Uterus (tissue), 4 donors: ENCODE results near the gene CLEC9A. TPM values are rescaled to one million over a fixed set of nuclear protein-coding genes. Genes with fewer than 3 reads are reported as not detected.
A peak's percentile ranks its signal among the peaks of the same experiment; 100 is the strongest.

Source experiments
- DNase-seq, 2 donors: peaks; one replicate each; pipeline ENCODE4 v3.0.0-alpha.2; 2019 to 2020
- H3K27ac ChIP-seq, 2 donors: fragments of 200-600 bp; sonication (generic); 1 replicate in 1 of 2; 2 replicates in 1 of 2; pipeline ENCODE4 v1.5.1; 2016 to 2018
- H3K27me3 ChIP-seq, 2 donors: fragments of 200-600 bp; sonication (generic); one replicate each; pipeline ENCODE4 v1.5.1; 2018 to 2019; ENCODE audit warnings: control low read depth in 1 of 2
- H3K36me3 ChIP-seq, 2 donors: fragments of 200-600 bp; sonication (generic); one replicate each; pipeline ENCODE4 v1.5.1; 2019; ENCODE audit warnings: control low read depth in 1 of 2
- H3K4me1 ChIP-seq, 2 donors: fragments of 200-600 bp; sonication (generic); one replicate each; pipeline ENCODE4 v1.5.1; 2018 to 2019; ENCODE audit warnings: control low read depth in 1 of 2
- H3K4me3 ChIP-seq, 2 donors: fragments of 200-600 bp; sonication (generic); 1 replicate in 1 of 2; 2 replicates in 1 of 2; pipeline ENCODE4 v1.5.1; 2018 to 2019; ENCODE audit warnings: mild to moderate bottlenecking in 1 of 2
- H3K9me3 ChIP-seq, 2 donors: fragments of 200-600 bp; sonication (generic); one replicate each; pipeline ENCODE4 v1.5.1; 2019; ENCODE audit warnings: control low read depth in 1 of 2
- CTCF ChIP-seq, 4 experiments: fragments of 200-600 bp in 2 of 4; fragments of 450-650 bp in 2 of 4; sonication (generic) in 2 of 4; IDR thresholded peaks; one replicate each; pipeline ENCODE4 v1.5.1; 2016 to 2019; ENCODE audit warnings: antibody characterized with exemption in 4 of 4, mild to moderate bottlenecking in 2 of 4, moderate library complexity in 1 of 4
- POLR2A ChIP-seq, 2 donors: fragments of 450-650 bp; IDR thresholded peaks; one replicate each; pipeline ENCODE4 v1.6.1; 2016; ENCODE audit warnings: antibody characterized with exemption in 2 of 2, mild to moderate bottlenecking in 1 of 2, moderate library complexity in 1 of 2
- intact Hi-C: fragments of 100-400 bp; cut with DNase I; formaldehyde crosslinking; loops from one replicate; pipeline ENCODE4 v1.15.1; 2023; ENCODE audit warnings: low total_unique reads
- total RNA-seq, 4 donors: library from RNA; depleted of rRNA in 3 of 4; stranded (reverse); fragments of >200 nt in 3 of 4; gene quantifications; one replicate each; pipeline versions ENCODE4 v1.1.0 to v1.2.4, GENCODE V29; 2014 to 2023
- donor health status: DM: yes; HTN: yes; CAD: no.

CLEC9A gene
- total RNA-seq, 4 donors from 2014 or later: 0.90 TPM; not detected in 3

GRCh38 chr12:10094646-10095395 is 64.3 kb downstream of the CLEC9A start:
- peak overlapping the region; percentile 24 to 79 for H3K27ac ChIP-seq
- no peak for DNase-seq
- H3K9me3 ChIP-seq: no peaks in the 10 kb centered on the region
- no peak for TF ChIP-seq POLR2A (IDR thresholded peaks at IDR 0.05)
- TF ChIP-seq CTCF (IDR thresholded peaks at IDR 0.05): no peak
- no peaks in the 10 kb centered on the region for H3K36me3 ChIP-seq
- H3K4me1 ChIP-seq: no peaks in the 10 kb centered on the region
- H3K4me3 ChIP-seq: no peak overlapping the region
- intact Hi-C loops: no loop called here
- no peaks in the 10 kb centered on the region for H3K27me3 ChIP-seq

- no peaks in the 10 kb centered on the region for H3K4me1 ChIP-seq
These were observed 65.5 kb downstream of the CLEC9A start for GRCh38 chr12:10095971-10096370.

GRCh38 chr12:10097521-10097920 is 67.0 kb downstream of the CLEC9A start:
- TF ChIP-seq CTCF (IDR thresholded peaks at IDR 0.05): no peak
- TF ChIP-seq POLR2A (IDR thresholded peaks at IDR 0.05): peak in 1 of 2 donors; percentile 65
- intact Hi-C loops: no loop called here
- no peaks in the 10 kb centered on the region for H3K4me1 ChIP-seq
- no peaks in the 10 kb centered on the region for H3K36me3 ChIP-seq
- DNase-seq: no peak
- no peak overlapping the region for H3K4me3 ChIP-seq
- no peaks in the 10 kb centered on the region for H3K27me3 ChIP-seq
- no peaks in the 10 kb centered on the region for H3K9me3 ChIP-seq
- H3K27ac ChIP-seq: peak overlapping the region; percentile 40 to 79

More at GRCh38 chr12:10095971-10096370, 65.5 kb downstream of the CLEC9A start:
- no peak for TF ChIP-seq POLR2A (IDR thresholded peaks at IDR 0.05)
- no peak for TF ChIP-seq CTCF (IDR thresholded peaks at IDR 0.05)
- intact Hi-C loops: no loop called here
- H3K36me3 ChIP-seq: no peaks in the 10 kb centered on the region
- H3K4me3 ChIP-seq: no peak overlapping the region
- no peaks in the 10 kb centered on the region for H3K9me3 ChIP-seq
- no peak for DNase-seq
- no peaks in the 10 kb centered on the region for H3K27me3 ChIP-seq
- H3K27ac ChIP-seq: peak overlapping the region; percentile 40 to 79

- H3K4me3 ChIP-seq: peak within 1 kb of the TSS in 1 of 2 donors; percentile 3
- no peaks in the 10 kb centered on the region for H3K4me1 ChIP-seq
- H3K27ac ChIP-seq: peak within 1 kb of the TSS; percentile 54 to 79
- intact Hi-C loops: no loop called here
- TF ChIP-seq POLR2A (IDR thresholded peaks at IDR 0.05): peak; percentile 47 to 79
- no peak for TF ChIP-seq CTCF (IDR thresholded peaks at IDR 0.05)
- DNase-seq: peak; percentile 15 to 63
- H3K36me3 ChIP-seq: no peaks in the 10 kb centered on the region
- no peaks in the 10 kb centered on the region for H3K9me3 ChIP-seq
- no peaks in the 10 kb centered on the region for H3K27me3 ChIP-seq
These were observed 68.3 kb downstream of the CLEC9A start, which contains the start of gene CLEC1A for GRCh38 chr12:10098791-10099190. Gene CLEC1A, minus strand, starts transcription at chr12:10098985. Its CDS starts 63 bp downstream, at chr12:10098922.

GRCh38 chr12:10101042-10101579 is 70.6 kb downstream of the CLEC9A start:
- TF ChIP-seq POLR2A (IDR thresholded peaks at IDR 0.05) (no peak), CTCF (IDR thresholded peaks at IDR 0.05) (no peak)
- intact Hi-C loops: no loop called here
- Histone ChIP-seq H3K9me3 (no peaks in the 10 kb centered on the region), H3K36me3 (no peaks in the 10 kb centered on the region), H3K4me3 (no peak overlapping the region), H3K27ac (peak overlapping the region in 1 of 2 donors; percentile 79), H3K27me3 (no peaks in the 10 kb centered on the region), H3K4me1 (no peaks in the 10 kb centered on the region)
- DNase-seq: peak in 1 of 2 donors; percentile 27
